Measurements from ENCODE around the gene CD1C. TPM values are rescaled to one million over a fixed set of nuclear protein-coding genes. Genes with fewer than 3 reads are reported as not detected.

Gene CD1C
- total and polyA plus RNA-seq, 2 donors (not counting 3 experiments of a cell fraction or from before 2014, with no cell fraction given), result not detected

GRCh38 chr1:158251163-158251562, 38.6 kb upstream of the CD1C start:
- dilution Hi-C loops (cut with MboI; ENCODE audit: extremely low pct_ligation_motif_present, low sequenced_read_pairs) (no loop called here), intact Hi-C loops (cut with micrococcal nuclease) (no loop called here)
- FAIRE-seq, result no peak
- Histone ChIP-seq H3K79me2 (ENCODE audit: control insufficient read depth, insufficient read depth, low read length) (no peaks in the 10 kb centered on the region), H3K27me3 (ENCODE audit: control insufficient read depth in 2 of 2, insufficient read depth in 2 of 2, low read length in 2 of 2) (no peaks in the 10 kb centered on the region), H3K9me1 (replicated peaks; ENCODE audit: control insufficient read depth, extremely low read depth, insufficient read depth, low read length) (no peaks in the 10 kb centered on the region), H2AFZ (ENCODE audit: low read depth, low read length) (no peak overlapping the region), H3K9me3 (replicated peaks; ENCODE audit: control insufficient read depth, insufficient read depth, low read length) (no peaks in the 10 kb centered on the region), H4K20me1 (replicated peaks; ENCODE audit: control insufficient read depth, extremely low read depth, insufficient read depth, low read length) (no peaks in the 10 kb centered on the region), H3K27ac (ENCODE audit: insufficient read depth, low read depth, low read length) (no peak overlapping the region), H3K36me3 (ENCODE audit: control insufficient read depth in 2 of 2, extremely low read depth in 1 of 2, insufficient read depth in 2 of 2, low read length in 2 of 2) (no peaks in the 10 kb centered on the region), H3K9ac (replicated peaks; ENCODE audit: extremely low read depth, insufficient read depth, low read length) (no peak overlapping the region), H3K4me1 (ENCODE audit: control insufficient read depth, extremely low read depth, insufficient read depth, low read length) (no peaks in the 10 kb centered on the region), H3K4me2 (ENCODE audit: insufficient read depth, low read length) (no peak overlapping the region), H3K4me3 (replicated peaks in 1 of 3; ENCODE audit: insufficient read depth in 1 of 3, low read depth in 1 of 3, low read length in 3 of 3) (no peak overlapping the region)
- TF ChIP-seq POLR2A (IDR thresholded peaks at IDR 0.05; ENCODE audit: low read depth, low read length) (no peak), MAX (IDR thresholded peaks at IDR 0.05; ENCODE audit: insufficient read depth, insufficient read length) (no peak), POLR2AphosphoS5 (IDR thresholded peaks at IDR 0.05; ENCODE audit: insufficient read depth, low read depth, low read length) (no peak), EZH2 (IDR thresholded peaks at IDR 0.05; ENCODE audit: borderline replicate concordance, low read depth, low read length, severe bottlenecking) (no peak), CTCF (IDR thresholded peaks at IDR 0.05; ENCODE audit: extremely low read depth in 1 of 2, insufficient read depth in 1 of 2, low read depth in 1 of 2, low read length in 2 of 2) (no peak), GATA2 (IDR thresholded peaks at IDR 0.05; ENCODE audit: insufficient read depth, insufficient read length, low read depth, low read length) (no peak), FOS (IDR thresholded peaks at IDR 0.05; ENCODE audit: borderline replicate concordance, insufficient read depth, low read length) (no peak), MYC (IDR thresholded peaks at IDR 0.05; ENCODE audit: low read depth, low read length) (no peak), JUN (IDR thresholded peaks at IDR 0.05; ENCODE audit: borderline replicate concordance, insufficient read depth, insufficient read length, low read depth) (no peak)
- POLR2A ChIA-PET, result no interaction called here
- no TSS peak for BruUV-seq (replicated peaks)
- no peak for DNase-seq (ENCODE audit: low read depth, low spot score)
- CTCF ChIA-PET, result interaction anchor here (1.1 kb wide), 1 partner anchor 13 kb away, joined by 3 read pairs; no protein-coding TSS in a partner anchor
